Activated naive CD8-positive, alpha-beta T cell (primary cell): ENCODE results near the gene FBLN2.
"Not testable (repeated sequence)": the region's sequence is repeated elsewhere in the genome, so short reads cannot be mapped to it uniquely, and the experiment has no call there.

ENCODE experiments used
- H3K27ac Mint-ChIP-seq: one replicate; pipeline ENCODE4 v1.8.0; 2021; ENCODE audit warnings: mixed read lengths
- H3K27me3 Mint-ChIP-seq: one replicate; pipeline ENCODE4 v1.8.0; 2021; ENCODE audit warnings: mixed read lengths
- H3K36me3 Mint-ChIP-seq: one replicate; pipeline ENCODE4 v1.8.0; 2021; ENCODE audit warnings: mixed read lengths
- H3K4me1 Mint-ChIP-seq: one replicate; pipeline ENCODE4 v1.8.0; 2021; ENCODE audit warnings: low read depth, mixed read lengths
- H3K4me3 Mint-ChIP-seq: one replicate; pipeline ENCODE4 v1.8.0; 2021; ENCODE audit warnings: mild to moderate bottlenecking, mixed read lengths
- H3K9me3 Mint-ChIP-seq: one replicate; pipeline ENCODE4 v1.8.0; 2021; ENCODE audit warnings: low read depth, mixed read lengths

FBLN2 gene

DNA sequence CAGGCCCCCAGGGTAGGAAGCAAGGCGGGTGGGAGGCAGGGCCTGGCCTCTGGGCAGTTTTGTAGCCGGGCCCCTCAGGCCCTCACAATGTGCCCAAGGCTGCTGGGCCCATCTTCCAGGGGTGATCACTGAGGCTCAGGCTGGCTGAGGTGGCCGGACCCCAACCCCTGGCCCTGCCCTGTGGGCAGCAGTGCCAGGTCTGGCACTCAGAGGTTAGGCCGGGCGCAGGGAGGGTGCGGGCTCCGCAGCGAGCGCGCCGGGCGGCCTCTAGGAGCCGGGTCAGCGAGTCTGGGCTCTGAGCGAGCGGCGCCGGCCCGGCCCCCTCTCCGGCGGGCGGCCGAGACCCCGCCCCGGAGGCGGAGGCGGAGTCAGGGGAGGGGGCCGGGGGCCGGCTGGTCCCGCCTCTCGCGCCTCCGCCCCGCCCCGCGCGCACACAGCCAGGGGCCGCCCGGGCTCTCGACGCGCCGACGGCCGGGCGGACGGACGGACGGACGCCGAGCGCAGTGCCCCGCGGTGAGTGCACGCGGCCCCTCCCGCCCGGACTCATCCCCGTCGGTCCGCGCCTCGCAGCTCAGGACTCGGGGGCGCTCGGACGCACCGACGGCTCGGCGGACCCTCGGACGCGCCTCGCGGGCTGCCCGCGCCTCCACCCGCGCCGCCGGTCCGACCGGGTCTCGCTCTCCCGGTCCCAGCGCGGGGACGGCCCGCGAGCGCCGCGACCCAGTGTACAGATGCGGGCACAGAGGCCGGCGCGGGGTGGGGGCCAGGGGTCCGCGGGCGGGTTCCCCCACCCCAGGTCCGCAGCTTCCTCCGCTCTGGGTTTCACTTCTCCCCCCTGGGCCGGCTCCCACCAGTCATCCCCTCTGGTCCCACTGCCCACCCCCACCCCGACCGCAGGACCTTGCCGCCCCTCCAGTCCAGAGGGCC, at the start of gene FBLN2:
Gene FBLN2 (plus strand): TSS at position 430 of the 927 bp plus-strand sequence. CDS start 21,231 bp downstream, outside the sequence.
- Mint-ChIP-seq H3K9me3 (no peaks in the 10 kb centered on the region), H3K27me3 (peaks cover 9% of the 10 kb centered on the region), H3K27ac (peak within 1 kb of the TSS; percentile 91), H3K4me3 (peak within 1 kb of the TSS; percentile 96), H3K4me1 (peaks cover 58% of the 10 kb centered on the region), H3K36me3 (no peaks in the 10 kb centered on the region)

DNA sequence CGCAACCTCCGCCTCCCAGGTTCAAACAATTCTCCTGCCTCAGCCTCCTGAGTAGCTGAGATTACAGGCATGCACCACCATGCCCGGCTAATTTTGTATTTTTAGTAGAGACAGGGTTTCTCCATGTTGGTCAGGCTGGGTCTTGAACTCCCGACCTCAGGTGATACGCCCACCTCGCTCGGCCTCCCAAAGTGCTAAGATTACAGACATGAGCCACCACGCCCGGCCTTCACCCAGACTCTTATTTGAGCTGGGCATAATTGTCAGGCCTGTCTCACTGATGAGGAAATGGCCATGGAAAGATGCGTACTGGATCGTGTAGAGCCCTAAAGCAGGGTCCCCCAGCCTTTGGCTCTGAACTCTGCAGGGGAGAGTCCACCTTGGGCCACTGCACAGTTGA, 49.7 kb upstream of the FBLN2 start:
- H3K4me3 Mint-ChIP-seq, H3K9me3 Mint-ChIP-seq, H3K36me3 Mint-ChIP-seq, H3K4me1 Mint-ChIP-seq, H3K27ac Mint-ChIP-seq, H3K27me3 Mint-ChIP-seq: not testable (repeated sequence)

DNA sequence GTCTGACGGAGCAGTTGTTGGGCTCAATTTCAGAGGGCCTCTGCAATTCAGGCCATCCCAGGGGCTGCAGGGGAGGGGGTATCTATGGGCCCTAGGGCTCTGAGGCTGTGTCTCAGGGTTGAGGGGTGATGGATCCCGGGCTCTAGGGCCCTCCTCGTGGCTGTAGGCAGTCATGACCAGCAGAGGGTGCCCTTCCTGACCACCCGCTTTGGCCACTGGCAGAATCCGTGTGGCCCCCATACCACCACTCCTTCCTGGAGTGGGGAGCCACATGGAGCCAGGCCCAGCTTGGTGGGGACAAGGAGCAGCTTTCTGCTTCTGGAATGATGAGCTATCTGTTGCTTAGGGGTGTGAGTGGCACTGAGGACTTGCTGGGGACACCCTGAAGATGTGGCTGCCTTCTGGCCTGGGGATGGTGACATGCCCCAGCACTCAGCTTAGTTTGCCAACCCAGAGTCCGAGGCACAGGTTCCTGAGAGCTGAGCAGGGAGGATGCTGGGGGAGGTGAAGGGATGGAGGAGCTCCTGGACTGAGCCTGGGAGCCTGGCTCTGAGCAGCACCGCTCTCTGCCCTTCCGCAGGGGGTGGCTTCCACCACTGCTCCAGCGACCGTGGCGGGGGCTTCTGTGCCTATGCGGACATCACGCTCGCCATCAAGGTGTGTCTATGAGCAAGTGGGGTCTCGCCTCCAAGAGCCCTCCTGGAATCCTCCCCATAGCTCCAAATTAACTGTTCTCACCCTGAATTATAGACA, 48.6 kb upstream of the FBLN2 start:
- H3K36me3 Mint-ChIP-seq, result no peaks in the 10 kb centered on the region
- no peaks in the 10 kb centered on the region for H3K4me1 Mint-ChIP-seq
- no peak overlapping the region for H3K4me3 Mint-ChIP-seq
- H3K27me3 Mint-ChIP-seq, result no peaks in the 10 kb centered on the region
- no peaks in the 10 kb centered on the region for H3K9me3 Mint-ChIP-seq
- H3K27ac Mint-ChIP-seq, result no peak overlapping the region

DNA sequence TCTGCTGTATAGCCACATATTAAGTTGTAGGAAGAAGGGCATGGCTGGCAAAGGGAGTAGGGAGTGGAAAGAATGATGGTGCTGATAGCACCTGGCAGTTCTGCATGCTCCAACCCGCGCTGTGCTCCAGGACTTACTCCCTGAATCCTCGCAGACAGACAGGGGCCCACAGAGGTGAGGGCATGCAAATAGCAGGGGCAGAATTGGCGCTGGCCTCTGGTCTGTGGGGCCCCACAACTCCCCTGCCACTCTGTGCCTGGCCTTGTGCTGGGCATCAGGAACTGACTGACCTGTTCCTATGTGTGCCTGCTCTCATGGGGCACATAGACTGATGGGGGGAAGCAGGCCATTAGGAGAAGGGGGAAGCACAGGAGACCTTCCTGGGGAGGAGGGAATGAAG, 47.9 kb upstream of the FBLN2 start:
- Mint-ChIP-seq H3K27ac (no peak overlapping the region), H3K9me3 (no peaks in the 10 kb centered on the region), H3K27me3 (no peaks in the 10 kb centered on the region), H3K36me3 (no peaks in the 10 kb centered on the region), H3K4me3 (no peak overlapping the region), H3K4me1 (no peaks in the 10 kb centered on the region)

DNA sequence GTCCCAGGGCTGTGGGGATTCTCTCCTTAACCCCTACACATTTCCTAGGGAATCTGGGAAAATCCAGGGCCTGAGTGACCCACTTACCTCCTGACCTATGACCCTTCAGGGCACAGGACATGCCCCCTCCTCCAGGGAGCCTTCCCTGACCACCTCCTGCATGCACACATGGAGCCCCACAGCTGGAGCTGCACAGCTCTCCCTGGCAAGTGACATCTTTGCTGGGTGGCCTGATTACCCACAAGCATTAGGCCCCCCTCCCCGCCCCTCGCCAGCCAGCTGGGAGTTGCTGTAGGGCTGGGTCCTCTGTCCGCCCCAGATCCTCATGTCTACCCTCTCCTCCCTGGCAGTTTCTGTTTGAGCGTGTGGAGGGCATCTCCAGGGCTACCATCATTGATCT, 47.4 kb upstream of the FBLN2 start:
- Mint-ChIP-seq H3K27ac (no peak overlapping the region), H3K4me1 (no peaks in the 10 kb centered on the region), H3K9me3 (no peaks in the 10 kb centered on the region), H3K4me3 (no peak overlapping the region), H3K27me3 (no peaks in the 10 kb centered on the region), H3K36me3 (no peaks in the 10 kb centered on the region)

DNA sequence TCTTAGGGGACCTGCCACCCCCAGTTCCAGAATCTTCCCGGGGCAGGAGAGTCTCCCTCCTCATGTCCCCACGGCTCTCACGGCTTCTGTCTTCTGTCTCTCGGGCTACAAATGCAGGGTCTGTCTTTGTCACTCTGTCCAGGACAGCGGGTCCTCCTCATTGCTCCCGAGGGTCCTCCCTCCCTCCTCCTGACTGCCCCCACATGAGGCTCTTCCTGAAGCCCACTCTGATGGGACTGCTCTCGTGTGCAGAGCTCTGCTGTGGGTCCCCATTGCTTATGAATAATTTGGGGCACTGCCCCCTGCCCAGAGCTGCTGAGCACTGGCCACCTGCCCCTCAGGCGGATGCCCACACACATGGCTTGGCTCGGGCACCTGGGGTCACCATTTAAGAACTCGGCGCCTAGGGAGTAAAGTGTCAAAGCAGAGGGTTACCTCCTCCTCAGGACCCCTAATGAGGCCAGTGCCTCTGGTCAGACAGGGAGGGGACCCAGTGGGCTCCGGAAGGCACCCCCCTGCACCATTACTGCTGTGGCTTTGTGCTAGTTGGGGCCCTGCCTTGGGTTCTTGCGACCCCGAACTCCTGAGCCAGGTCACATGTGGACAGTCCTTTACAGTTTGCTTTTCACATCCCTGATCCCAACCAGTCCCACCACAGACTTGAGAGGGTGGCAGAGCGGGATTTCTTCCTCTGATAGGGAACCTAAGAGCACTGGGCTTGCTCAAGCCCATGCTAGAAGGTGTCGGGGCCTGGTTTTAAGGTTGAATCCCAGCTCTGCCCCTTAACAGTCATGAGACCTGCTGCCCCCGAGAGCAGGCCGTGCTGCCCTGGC, 46.8 kb upstream of the FBLN2 start:
- no peaks in the 10 kb centered on the region for H3K4me1 Mint-ChIP-seq
- H3K4me3 Mint-ChIP-seq, result no peak overlapping the region
- H3K9me3 Mint-ChIP-seq, result no peaks in the 10 kb centered on the region
- no peak overlapping the region for H3K27ac Mint-ChIP-seq
- H3K36me3 Mint-ChIP-seq, result no peaks in the 10 kb centered on the region
- no peaks in the 10 kb centered on the region for H3K27me3 Mint-ChIP-seq

DNA sequence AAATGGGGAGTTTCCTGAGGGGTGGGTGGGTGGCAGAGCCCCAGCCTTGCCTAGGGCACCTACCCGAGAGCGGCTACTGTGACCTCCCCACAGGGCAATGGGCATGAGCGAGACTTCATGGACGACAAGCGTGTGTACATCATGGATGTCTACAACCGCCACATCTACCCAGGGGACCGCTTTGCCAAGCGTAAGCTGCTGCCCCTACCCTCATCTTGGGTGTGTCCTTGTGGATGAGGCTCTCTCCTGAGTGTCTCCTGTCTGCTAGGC, 46.2 kb upstream of the FBLN2 start:
- Mint-ChIP-seq H3K9me3 (no peaks in the 10 kb centered on the region), H3K27ac (no peak overlapping the region), H3K36me3 (no peaks in the 10 kb centered on the region), H3K4me3 (no peak overlapping the region), H3K27me3 (no peaks in the 10 kb centered on the region), H3K4me1 (no peaks in the 10 kb centered on the region)

DNA sequence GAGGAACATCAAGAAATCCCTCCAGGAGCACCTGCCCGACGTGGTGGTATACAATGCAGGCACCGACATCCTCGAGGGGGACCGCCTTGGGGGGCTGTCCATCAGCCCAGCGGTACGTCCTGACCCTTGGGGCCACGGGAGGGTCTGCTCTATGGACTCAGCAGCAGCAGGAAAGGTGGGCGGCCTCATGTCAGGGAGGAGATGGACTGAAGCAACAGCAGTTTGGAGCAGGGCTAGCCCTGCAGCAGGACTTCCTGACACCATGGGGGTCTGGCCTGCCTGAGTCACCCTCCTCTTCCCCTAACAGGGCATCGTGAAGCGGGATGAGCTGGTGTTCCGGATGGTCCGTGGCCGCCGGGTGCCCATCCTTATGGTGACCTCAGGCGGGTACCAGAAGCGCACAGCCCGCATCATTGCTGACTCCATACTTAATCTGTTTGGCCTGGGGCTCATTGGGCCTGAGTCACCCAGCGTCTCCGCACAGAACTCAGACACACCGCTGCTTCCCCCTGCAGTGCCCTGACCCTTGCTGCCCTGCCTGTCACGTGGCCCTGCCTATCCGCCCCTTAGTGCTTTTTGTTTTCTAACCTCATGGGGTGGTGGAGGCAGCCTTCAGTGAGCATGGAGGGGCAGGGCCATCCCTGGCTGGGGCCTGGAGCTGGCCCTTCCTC, 44.6 kb upstream of the FBLN2 start:
- Mint-ChIP-seq H3K36me3 (no peaks in the 10 kb centered on the region), H3K4me1 (no peaks in the 10 kb centered on the region), H3K27ac (no peak overlapping the region), H3K27me3 (no peaks in the 10 kb centered on the region), H3K9me3 (no peaks in the 10 kb centered on the region), H3K4me3 (no peak overlapping the region)

DNA sequence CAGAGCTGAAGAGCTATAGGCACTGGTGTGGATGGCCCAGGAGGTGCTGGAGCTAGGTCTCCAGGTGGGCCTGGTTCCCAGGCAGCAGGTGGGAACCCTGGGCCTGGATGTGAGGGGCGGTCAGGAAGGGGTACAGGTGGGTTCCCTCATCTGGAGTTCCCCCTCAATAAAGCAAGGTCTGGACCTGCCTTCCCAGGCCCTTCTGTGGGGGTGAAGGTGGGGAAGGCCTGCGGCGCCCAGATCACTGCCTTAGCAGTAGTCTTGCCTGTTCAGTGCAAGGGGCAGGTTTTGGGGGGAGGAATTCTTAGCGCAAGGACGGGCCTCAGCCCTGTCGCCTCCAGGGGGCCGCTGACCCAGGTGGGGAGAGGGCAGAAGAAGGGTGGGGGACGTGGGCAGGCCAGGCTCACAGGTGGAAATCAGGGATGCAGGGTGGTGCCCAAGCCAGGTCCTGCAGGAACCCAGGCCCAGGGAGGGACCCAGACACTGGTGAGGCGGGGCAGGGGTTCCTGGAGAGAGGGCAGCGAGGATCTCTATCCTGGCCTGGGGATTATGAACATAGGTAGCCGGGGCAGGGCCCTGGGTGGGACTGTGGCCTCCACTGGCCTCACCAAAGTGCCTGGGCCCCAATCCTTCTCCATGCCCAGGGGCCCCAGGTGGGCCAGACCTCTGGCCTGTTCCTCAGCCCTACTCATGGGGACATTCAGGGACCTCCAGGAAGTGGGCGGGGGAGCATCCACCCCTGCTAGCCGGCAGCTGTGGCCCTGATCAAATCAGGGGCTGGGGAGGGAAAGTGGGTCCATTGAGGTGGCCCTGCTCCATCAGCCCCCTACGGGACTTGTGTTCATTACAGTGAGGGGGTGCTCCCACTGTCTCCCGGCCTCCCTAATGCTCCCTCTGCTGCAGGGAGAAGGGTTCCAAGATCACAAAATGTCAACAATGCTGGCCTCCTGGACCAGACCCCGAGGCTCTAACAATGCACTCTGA, 43.5 kb upstream of the FBLN2 start:
- Mint-ChIP-seq H3K36me3 (no peaks in the 10 kb centered on the region), H3K4me3 (no peak overlapping the region), H3K27me3 (no peaks in the 10 kb centered on the region), H3K4me1 (no peaks in the 10 kb centered on the region), H3K27ac (no peak overlapping the region), H3K9me3 (no peaks in the 10 kb centered on the region)

DNA sequence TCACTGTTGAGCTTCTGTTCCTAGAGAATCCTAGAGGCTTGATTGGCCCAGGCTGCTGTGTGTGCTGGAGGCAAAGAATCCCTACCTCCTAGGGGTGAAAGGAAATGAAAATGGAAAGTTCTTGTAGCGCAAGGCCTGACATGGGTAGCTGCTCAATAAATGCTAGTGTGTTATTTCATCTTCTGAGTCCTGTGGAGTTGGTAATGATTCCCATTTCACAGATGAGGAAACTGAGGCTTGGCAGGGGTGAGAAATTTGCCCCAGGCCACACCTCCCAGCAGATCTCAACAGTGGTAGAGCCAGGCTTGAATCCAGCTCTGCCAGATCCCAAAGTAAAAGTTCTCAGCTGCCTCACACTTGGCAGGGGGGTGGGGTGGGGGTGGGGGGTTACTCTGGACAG, 42.7 kb upstream of the FBLN2 start:
- Mint-ChIP-seq H3K9me3 (no peaks in the 10 kb centered on the region), H3K36me3 (no peaks in the 10 kb centered on the region), H3K4me3 (no peak overlapping the region), H3K27me3 (no peaks in the 10 kb centered on the region), H3K27ac (no peak overlapping the region), H3K4me1 (no peaks in the 10 kb centered on the region)

DNA sequence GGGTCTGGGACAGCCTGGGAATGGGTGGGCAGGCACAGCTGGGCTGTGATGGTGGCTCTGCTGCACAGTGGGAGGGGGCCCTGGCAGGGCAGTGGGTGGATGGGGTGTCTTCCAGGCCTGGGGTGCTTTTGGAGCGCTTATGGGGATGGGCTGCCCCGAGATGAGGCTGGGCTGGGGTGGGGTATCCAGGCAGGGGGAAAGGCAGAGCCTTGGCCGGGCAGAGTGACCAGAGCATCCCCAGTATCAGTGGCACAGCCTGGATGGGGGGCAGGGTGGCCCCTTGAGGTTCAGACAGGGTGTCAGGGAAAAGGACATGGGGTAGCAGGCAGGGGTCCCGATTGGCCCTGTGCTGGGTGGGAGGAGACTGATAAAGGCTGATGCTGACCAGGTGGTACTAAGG, 42.2 kb upstream of the FBLN2 start:
- Mint-ChIP-seq H3K4me1 (no peaks in the 10 kb centered on the region), H3K36me3 (no peaks in the 10 kb centered on the region), H3K4me3 (no peak overlapping the region), H3K9me3 (no peaks in the 10 kb centered on the region), H3K27me3 (no peaks in the 10 kb centered on the region), H3K27ac (no peak overlapping the region)

DNA sequence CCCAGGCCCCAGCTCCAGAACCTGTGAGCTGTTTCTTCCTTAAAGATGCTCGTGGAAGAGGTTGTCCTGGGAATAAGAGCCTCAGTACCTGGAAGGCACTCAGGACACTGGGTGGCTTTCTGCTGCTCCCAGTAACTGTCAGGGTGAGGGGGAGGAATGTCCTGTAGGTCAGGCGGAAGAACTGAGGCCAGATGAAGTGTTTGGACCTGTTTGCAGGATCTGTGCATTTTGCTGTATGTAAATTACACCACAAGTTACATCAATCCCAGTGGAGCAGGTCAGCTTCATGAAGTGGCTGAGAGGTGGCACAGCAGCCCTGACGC, 41.7 kb upstream of the FBLN2 start:
- Mint-ChIP-seq H3K9me3 (no peaks in the 10 kb centered on the region), H3K27me3 (no peaks in the 10 kb centered on the region), H3K4me1 (no peaks in the 10 kb centered on the region), H3K4me3 (no peak overlapping the region), H3K36me3 (no peaks in the 10 kb centered on the region), H3K27ac (no peak overlapping the region)

DNA sequence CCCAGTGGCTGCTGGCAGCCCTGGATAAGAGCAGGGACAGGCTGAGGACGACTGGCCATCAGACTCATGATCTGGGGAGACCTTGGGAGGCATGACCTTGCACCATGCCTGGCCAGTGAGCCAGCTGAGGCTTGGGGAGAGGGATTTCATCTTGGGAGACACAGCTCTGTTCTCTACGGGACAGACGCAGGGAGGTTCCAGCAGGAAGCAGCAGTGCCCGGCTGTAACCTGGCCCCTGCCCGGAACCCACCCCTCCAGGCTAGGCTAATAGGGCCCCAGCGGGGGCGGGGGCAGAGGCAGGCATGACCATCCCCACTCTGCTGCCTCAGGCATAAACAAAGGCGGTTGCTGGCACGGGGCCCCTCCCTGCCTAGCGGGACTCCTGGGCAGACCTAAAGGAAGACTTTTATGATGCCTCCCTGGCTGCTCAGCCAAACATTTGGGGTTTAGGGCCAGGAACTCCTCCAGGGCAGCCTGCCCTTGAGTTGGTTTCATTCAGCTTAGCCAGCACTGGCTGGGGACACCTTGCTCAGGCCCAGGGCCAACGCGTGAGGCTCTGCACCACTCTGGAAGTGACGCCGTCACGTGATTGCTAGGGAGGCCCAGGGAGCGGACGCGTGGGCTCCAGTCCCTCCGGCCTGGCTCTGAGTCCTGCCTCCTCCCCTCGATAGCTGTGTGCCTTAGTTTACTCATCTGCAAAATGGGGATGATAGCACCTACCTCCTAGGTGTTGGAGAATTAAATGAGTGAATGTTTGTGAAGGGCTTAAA, 41.2 kb upstream of the FBLN2 start:
- Mint-ChIP-seq H3K36me3 (no peaks in the 10 kb centered on the region), H3K4me3 (no peak overlapping the region), H3K9me3 (no peaks in the 10 kb centered on the region), H3K27ac (no peak overlapping the region), H3K4me1 (no peaks in the 10 kb centered on the region), H3K27me3 (no peaks in the 10 kb centered on the region)
